Endometrium (tissue), 2 donors: ENCODE data around the gene RAB37.

Experiments used
- FAIRE-seq: peaks from 2 replicates; lab custom pipeline; 2012; peaks lifted over from hg19 to GRCh38; lab: Jason Lieb, UNC
- donor health status: control.
- donor health status: control.

The RAB37 gene

GRCh38 chr17:74763565-74764387, 26.7 kb downstream of the RAB37 start:
- no peak for FAIRE-seq

GRCh38 chr17:74764751-74765286, 27.8 kb downstream of the RAB37 start:
- no peak for FAIRE-seq

- FAIRE-seq: no peak
Measured at GRCh38 chr17:74766413-74766812, 29.4 kb downstream of the RAB37 start.

GRCh38 chr17:74767111-74767516, 30.1 kb downstream of the RAB37 start:
- no peak for FAIRE-seq

GRCh38 chr17:74768069-74768762, 31.2 kb downstream of the RAB37 start:
- no peak for FAIRE-seq

- FAIRE-seq: no peak
Measured at GRCh38 chr17:74768763-74769114, 31.7 kb downstream of the RAB37 start.

- no peak for FAIRE-seq
Measured at GRCh38 chr17:74769266-74769855, 32.3 kb downstream of the RAB37 start.

GRCh38 chr17:74769856-74770497, 32.9 kb downstream of the RAB37 start:
- no peak for FAIRE-seq

GRCh38 chr17:74770498-74771318, 33.7 kb downstream of the RAB37 start:
- no peak for FAIRE-seq

GRCh38 chr17:74771319-74771914, 34.4 kb downstream of the RAB37 start:
- FAIRE-seq: no peak

- no peak for FAIRE-seq
Measured at GRCh38 chr17:74772053-74772452, 35.0 kb downstream of the RAB37 start.

- no peak for FAIRE-seq
Measured at GRCh38 chr17:74773414-74773813, 36.4 kb downstream of the RAB37 start.

GRCh38 chr17:74773871-74774286, 36.8 kb downstream of the RAB37 start:
- FAIRE-seq: no peak

GRCh38 chr17:74775409-74776043, 38.5 kb downstream of the RAB37 start:
- no peak for FAIRE-seq

GRCh38 chr17:74776044-74776962, 39.2 kb downstream of the RAB37 start, which contains the start of gene NAT9:
NAT9 (minus strand) TSS chr17:74776345; CDS start chr17:74775698, 647 bp downstream.
- FAIRE-seq: no peak

- FAIRE-seq: no peak
Measured at GRCh38 chr17:74776990-74777389, 39.9 kb downstream of the RAB37 start.

GRCh38 chr17:74777901-74778515, 41.0 kb downstream of the RAB37 start:
- no peak for FAIRE-seq

GRCh38 chr17:74778960-74779359, 41.9 kb downstream of the RAB37 start:
- FAIRE-seq: no peak

- FAIRE-seq: no peak
Measured at GRCh38 chr17:74779501-74779900, 42.4 kb downstream of the RAB37 start.
